Measurements from ENCODE around the gene CPNE5. TPM values are rescaled to one million over a fixed set of nuclear protein-coding genes. Genes with fewer than 3 reads are reported as not detected.
A peak's percentile ranks its signal among the peaks of the same experiment; 100 is the strongest.

Gene CPNE5
- total and polyA plus RNA-seq, 9 of the 15 experiments (the other 6 are each of a cell fraction or from before 2014, with no cell fraction given), result 0.14 to 1.0 (median 0.46) TPM; not detected in 2

DNA sequence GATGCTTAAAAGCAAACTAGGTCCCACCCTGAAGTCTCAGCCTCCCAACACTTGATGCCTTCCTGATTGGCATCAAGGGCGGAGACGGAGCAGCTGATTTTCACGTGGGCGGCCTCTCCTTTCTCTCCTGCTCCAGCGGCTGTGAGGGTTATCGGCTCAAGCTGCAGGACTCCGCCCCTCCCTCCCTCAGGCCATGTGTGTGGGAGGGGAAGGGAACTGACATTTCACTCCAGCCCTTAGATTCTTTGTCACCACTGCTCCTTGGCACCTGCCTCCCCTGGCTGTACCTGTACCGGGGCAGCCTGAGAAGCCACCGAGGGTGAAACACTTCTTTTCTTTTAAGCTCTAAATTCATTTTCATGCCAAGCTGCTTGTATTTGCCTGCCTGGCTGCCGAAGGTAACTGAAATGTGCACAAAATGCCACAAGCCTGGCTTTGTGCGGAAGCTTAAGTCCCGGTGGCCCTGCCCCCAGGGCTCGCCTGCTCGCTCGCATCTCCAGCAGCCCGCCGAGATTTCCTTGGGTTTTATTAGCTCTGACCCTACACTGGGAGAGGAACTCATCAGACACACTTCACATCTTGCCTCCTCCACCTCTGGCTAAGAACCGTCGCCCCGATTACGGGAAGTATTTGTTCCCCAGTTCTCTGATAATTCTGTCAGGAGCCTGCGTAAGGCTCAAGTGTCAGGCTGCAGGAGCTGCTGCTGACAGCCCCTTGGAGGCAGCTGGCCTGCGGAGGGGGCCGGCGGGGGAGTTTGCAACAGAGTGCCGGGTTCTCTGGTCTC lies 9.6 kb upstream of the CPNE5 start (continued):
- TF ChIP-seq SREBF2 (CRISPR knock-in tag; IDR thresholded peaks at IDR 0.05), result no peak
- TF ChIP-seq ADNP (tag; IDR thresholded peaks at IDR 0.05), result no peak
- no peak for TF ChIP-seq ZNF830 (CRISPR knock-in tag; IDR thresholded peaks at IDR 0.05)
- 0 out of 2 replicates have a peak, but pooled peaks have one; percentile 38 for TF ChIP-seq GABPB1 (CRISPR knock-in tag; IDR thresholded peaks at IDR 0.05)
- TF ChIP-seq JUNB (CRISPR knock-in tag; conservative IDR thresholded peaks at IDR 0.05), result no peak
- peak; percentile 99 for TF ChIP-seq DACH1 (IDR thresholded peaks at IDR 0.05; ENCODE audit: partially characterized antibody)
- no peak for TF ChIP-seq MIER1 (IDR thresholded peaks at IDR 0.05; ENCODE audit: low read depth)
- TF ChIP-seq, protein P1, sequence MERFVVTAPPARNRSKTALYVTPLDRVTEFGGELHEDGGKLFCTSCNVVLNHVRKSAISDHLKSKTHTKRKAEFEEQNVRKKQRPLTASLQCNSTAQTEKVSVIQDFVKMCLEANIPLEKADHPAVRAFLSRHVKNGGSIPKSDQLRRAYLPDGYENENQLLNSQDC (CRISPR knock-in tag; IDR thresholded peaks at IDR 0.05), result no peak
- no peak for TF ChIP-seq MYBL2 (IDR thresholded peaks at IDR 0.05; ENCODE audit: low read depth)
- TF ChIP-seq MYBL2 (CRISPR knock-in tag; IDR thresholded peaks at IDR 0.05; ENCODE audit: borderline replicate concordance), result no peak
- TF ChIP-seq EWSR1 (IDR thresholded peaks at IDR 0.05; ENCODE audit: borderline replicate concordance, low read depth, partially characterized antibody), result no peak
- TF ChIP-seq ZNF551 (CRISPR knock-in tag; IDR thresholded peaks at IDR 0.05), result no peak
- TF ChIP-seq ZNF766 (CRISPR knock-in tag; conservative IDR thresholded peaks at IDR 0.05), result no peak
- no peak for TF ChIP-seq ZNF165 (CRISPR knock-in tag; IDR thresholded peaks at IDR 0.05; ENCODE audit: borderline replicate concordance)
- TF ChIP-seq, protein P2, sequence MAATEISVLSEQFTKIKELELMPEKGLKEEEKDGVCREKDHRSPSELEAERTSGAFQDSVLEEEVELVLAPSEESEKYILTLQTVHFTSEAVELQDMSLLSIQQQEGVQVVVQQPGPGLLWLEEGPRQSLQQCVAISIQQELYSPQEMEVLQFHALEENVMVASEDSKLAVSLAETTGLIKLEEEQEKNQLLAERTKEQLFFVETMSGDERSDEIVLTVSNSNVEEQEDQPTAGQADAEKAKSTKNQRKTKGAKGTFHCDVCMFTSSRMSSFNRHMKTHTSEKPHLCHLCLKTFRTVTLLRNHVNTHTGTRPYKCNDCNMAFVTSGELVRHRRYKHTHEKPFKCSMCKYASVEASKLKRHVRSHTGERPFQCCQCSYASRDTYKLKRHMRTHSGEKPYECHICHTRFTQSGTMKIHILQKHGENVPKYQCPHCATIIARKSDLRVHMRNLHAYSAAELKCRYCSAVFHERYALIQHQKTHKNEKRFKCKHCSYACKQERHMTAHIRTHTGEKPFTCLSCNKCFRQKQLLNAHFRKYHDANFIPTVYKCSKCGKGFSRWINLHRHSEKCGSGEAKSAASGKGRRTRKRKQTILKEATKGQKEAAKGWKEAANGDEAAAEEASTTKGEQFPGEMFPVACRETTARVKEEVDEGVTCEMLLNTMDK (IDR thresholded peaks at IDR 0.05; ENCODE audit: borderline replicate concordance, insufficient read depth, low read depth, low read length, poor library complexity, severe bottlenecking), result no peak
- TF ChIP-seq, protein P3, sequence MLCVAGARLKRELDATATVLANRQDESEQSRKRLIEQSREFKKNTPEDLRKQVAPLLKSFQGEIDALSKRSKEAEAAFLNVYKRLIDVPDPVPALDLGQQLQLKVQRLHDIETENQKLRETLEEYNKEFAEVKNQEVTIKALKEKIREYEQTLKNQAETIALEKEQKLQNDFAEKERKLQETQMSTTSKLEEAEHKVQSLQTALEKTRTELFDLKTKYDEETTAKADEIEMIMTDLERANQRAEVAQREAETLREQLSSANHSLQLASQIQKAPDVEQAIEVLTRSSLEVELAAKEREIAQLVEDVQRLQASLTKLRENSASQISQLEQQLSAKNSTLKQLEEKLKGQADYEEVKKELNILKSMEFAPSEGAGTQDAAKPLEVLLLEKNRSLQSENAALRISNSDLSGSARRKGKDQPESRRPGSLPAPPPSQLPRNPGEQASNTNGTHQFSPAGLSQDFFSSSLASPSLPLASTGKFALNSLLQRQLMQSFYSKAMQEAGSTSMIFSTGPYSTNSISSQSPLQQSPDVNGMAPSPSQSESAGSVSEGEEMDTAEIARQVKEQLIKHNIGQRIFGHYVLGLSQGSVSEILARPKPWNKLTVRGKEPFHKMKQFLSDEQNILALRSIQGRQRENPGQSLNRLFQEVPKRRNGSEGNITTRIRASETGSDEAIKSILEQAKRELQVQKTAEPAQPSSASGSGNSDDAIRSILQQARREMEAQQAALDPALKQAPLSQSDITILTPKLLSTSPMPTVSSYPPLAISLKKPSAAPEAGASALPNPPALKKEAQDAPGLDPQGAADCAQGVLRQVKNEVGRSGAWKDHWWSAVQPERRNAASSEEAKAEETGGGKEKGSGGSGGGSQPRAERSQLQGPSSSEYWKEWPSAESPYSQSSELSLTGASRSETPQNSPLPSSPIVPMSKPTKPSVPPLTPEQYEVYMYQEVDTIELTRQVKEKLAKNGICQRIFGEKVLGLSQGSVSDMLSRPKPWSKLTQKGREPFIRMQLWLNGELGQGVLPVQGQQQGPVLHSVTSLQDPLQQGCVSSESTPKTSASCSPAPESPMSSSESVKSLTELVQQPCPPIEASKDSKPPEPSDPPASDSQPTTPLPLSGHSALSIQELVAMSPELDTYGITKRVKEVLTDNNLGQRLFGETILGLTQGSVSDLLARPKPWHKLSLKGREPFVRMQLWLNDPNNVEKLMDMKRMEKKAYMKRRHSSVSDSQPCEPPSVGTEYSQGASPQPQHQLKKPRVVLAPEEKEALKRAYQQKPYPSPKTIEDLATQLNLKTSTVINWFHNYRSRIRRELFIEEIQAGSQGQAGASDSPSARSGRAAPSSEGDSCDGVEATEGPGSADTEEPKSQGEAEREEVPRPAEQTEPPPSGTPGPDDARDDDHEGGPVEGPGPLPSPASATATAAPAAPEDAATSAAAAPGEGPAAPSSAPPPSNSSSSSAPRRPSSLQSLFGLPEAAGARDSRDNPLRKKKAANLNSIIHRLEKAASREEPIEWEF (CRISPR knock-in tag; IDR thresholded peaks at IDR 0.05), result no peak
- no peak for TF ChIP-seq FOXA1 (IDR thresholded peaks at IDR 0.05; ENCODE audit: borderline replicate concordance)
- TF ChIP-seq EP300 (IDR thresholded peaks at IDR 0.05; ENCODE audit: low read length), result peak; percentile 76
- TF ChIP-seq ZSCAN29 (IDR thresholded peaks at IDR 0.05), result no peak
- no peak for TF ChIP-seq ZFPM2 (CRISPR knock-in tag; IDR thresholded peaks at IDR 0.05)
